CD4-positive, alpha-beta memory T cell (primary cell): Measurements from ENCODE around the gene ATP5MC2. TPM values are rescaled to one million over a fixed set of nuclear protein-coding genes. Genes with fewer than 3 reads are reported as not detected.

Experiments
- CTCF ChIA-PET: fragments of 350-600 bp; sonication (Branson Sonifier 250); formaldehyde crosslinking; loops from one replicate; lab custom pipeline; 2021; ENCODE audit warnings: inconsistent platforms; ENCODE audit not compliant: partially characterized antibody; lab: Charles Lee
- POLR2A ChIA-PET: fragments of 350-600 bp; sonication (Branson Sonifier 250); formaldehyde crosslinking; loops from one replicate; lab custom pipeline; 2021; ENCODE audit not compliant: partially characterized antibody; lab: Charles Lee
- DNase-seq, 5 donors: peaks; one replicate each; pipeline versions ENCODE4 v3.0.0 to v3.0.0-alpha.2; 2020 to 2022; ENCODE audit warnings: mixed read lengths in 1 of 5
- H3K27ac ChIP-seq: one replicate; pipeline ENCODE4 v1.7.0; 2013; ENCODE audit warnings: low read depth, low read length
- H3K27me3 ChIP-seq: 2 replicates; pipeline ENCODE4 v1.7.0; 2013; ENCODE audit warnings: mild to moderate bottlenecking, low read length, moderate library complexity; ENCODE audit not compliant: insufficient read depth
- H3K36me3 ChIP-seq: 2 replicates; pipeline ENCODE4 v1.7.0; 2013; ENCODE audit warnings: mild to moderate bottlenecking, low read length, moderate library complexity; ENCODE audit not compliant: insufficient read depth
- H3K4me1 ChIP-seq: 2 replicates; pipeline ENCODE4 v1.7.0; 2013; ENCODE audit warnings: mild to moderate bottlenecking, low read length, moderate library complexity; ENCODE audit not compliant: insufficient read depth
- H3K4me3 ChIP-seq, 2 donors: one replicate each; pipeline ENCODE4 v1.7.0; 2013; ENCODE audit warnings: low read length in 2 of 2, mild to moderate bottlenecking in 1 of 2
- H3K9me3 ChIP-seq, 2 donors: one replicate each; pipeline ENCODE4 v1.7.0; 2013; ENCODE audit warnings: low read length in 2 of 2, control low read depth in 1 of 2; ENCODE audit not compliant: control insufficient read depth in 1 of 2
- H3K27ac Mint-ChIP-seq, 7 donors: one replicate each; pipeline ENCODE4 v1.8.0; 2020 to 2021; ENCODE audit warnings: mixed read lengths in 7 of 7, mild to moderate bottlenecking in 6 of 7, inconsistent platforms in 3 of 7, moderate library complexity in 3 of 7
- H3K27me3 Mint-ChIP-seq, 2 donors: one replicate each; pipeline ENCODE4 v1.8.0; 2020 to 2021; ENCODE audit warnings: mixed read lengths in 2 of 2
- H3K36me3 Mint-ChIP-seq, 2 donors: one replicate each; pipeline ENCODE4 v1.8.0; 2020 to 2021; ENCODE audit warnings: mixed read lengths in 2 of 2, inconsistent platforms in 1 of 2, mild to moderate bottlenecking in 1 of 2
- H3K4me1 Mint-ChIP-seq, 4 donors: one replicate each; pipeline ENCODE4 v1.8.0; 2020 to 2021; ENCODE audit warnings: mixed read lengths in 4 of 4, mild to moderate bottlenecking in 1 of 4
- H3K4me3 Mint-ChIP-seq, 8 donors: one replicate each; pipeline ENCODE4 v1.8.0; 2020 to 2021; ENCODE audit warnings: mixed read lengths in 8 of 8, mild to moderate bottlenecking in 7 of 8, moderate library complexity in 6 of 8, inconsistent platforms in 3 of 8
- H3K9me3 Mint-ChIP-seq, 8 donors: one replicate each; pipeline ENCODE4 v1.8.0; 2020 to 2021; ENCODE audit warnings: mixed read lengths in 8 of 8, mild to moderate bottlenecking in 5 of 8, inconsistent platforms in 3 of 8, moderate library complexity in 1 of 8
- intact Hi-C: fragments of 100-400 bp; cut with micrococcal nuclease; formaldehyde crosslinking; loops from one replicate; pipeline ENCODE4 v1.15.1; 2023
- polyA plus RNA-seq, 2 donors: library from polyadenylated mRNA; unstranded; fragments of 300-500 nt; fragmentation: Illumina TruSeq; gene quantifications; one replicate each; pipeline ENCODE4 v1.2.3, GENCODE V29; 2021
- total RNA-seq, 2 experiments: library from RNA; stranded (reverse); gene quantifications; one replicate each; pipeline ENCODE4 v1.2.3, GENCODE V29; 2021

ATP5MC2 gene
- total and polyA plus RNA-seq, 4 experiments from 2014 or later = 238 to 581 (median 382) TPM

DNA sequence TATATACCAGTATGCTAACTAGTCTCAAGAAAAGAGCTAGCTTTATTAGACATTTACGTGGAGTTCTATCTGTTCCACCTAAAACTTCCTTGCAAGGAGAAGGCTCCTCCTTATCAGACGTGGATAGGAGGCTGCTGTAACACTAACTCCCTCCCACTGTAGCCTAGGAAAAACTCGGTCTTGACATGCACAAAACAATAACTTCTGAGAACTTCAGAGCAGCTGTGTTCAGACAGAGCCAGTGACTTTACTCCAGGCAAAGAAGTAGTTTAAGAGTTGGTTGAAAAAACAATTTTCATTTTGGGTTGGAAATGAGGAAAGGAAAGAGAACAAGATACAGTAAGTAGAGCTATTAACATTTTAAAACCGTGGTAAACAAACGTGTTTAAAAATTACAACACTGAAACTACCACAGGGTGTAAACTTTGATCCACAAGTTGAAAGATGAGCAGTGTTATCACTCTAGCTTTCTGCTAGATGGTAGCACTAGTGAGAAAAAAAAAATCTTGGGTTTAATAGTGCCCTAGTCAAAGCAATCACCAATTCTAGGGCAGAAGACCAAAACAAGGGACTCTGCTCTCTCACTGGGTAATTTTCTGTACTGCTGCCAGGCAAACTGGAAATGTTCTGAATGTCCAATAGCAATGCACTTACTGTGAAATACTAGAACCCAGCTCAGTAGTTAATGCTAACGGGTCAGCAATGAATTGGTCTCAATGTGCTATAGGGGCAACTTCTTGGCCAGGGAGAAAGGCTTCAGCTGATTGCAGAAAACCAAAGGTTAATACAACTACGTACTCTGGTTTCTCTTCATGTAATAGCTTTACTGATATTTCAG is 52.1 kb downstream of the ATP5MC2 start:
- Mint-ChIP-seq H3K36me3 (peaks cover 0 to 17% of the 10 kb centered on the region in 2 donors), H3K4me3 (peak overlapping the region; percentile 98 to 99 (median 98)), H3K27me3 (no peaks in the 10 kb centered on the region), H3K9me3 (peaks cover 0 to 2% (median 0%) of the 10 kb centered on the region in 8 donors), H3K4me1 (peaks cover 38 to 62% (median 48%) of the 10 kb centered on the region in 4 donors), H3K27ac (peak overlapping the region; percentile 53 to 99 (median 89))
- Histone ChIP-seq H3K4me1 (peaks cover 42% of the 10 kb centered on the region), H3K4me3 (no peak overlapping the region), H3K27me3 (no peaks in the 10 kb centered on the region), H3K36me3 (no peaks in the 10 kb centered on the region), H3K27ac (no peak overlapping the region), H3K9me3 (no peaks in the 10 kb centered on the region)
- intact Hi-C loops = no loop called here
- ChIA-PET CTCF (interaction anchor here (0.9 to 1.8 kb wide), 5 partner anchors 9 to 54 kb away, joined by 3 to 6 read pairs (median 5); partner anchors contain the start of gene ATP5MC2), POLR2A (interaction anchor here (0.6 to 5.9 kb wide), 5 partner anchors 10 to 656 kb away, joined by 3 to 38 read pairs (median 4); partner anchors contain the start of genes ATP5MC2, CBX5, HNRNPA1 and TARBP2)
- no peak for DNase-seq

DNA sequence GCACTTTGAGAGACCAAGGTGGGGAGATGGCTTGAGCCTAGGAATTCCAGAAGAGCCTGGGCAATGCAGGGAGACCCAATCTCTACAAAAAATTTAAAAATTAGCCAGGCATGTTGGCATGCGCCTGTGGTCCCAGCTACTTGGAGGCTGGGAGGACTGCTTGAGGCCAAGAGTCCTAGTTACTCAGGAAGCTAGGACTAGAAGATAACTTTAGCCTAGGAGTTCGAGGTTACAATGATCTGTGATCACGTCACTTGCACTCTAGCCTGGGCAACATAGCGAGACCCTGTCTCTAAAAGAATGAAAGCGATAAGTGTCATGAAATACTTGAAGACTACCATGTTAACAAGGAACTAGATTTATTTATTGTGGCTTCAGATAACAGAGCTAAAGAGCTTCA is 53.2 kb downstream of the ATP5MC2 start:
- Mint-ChIP-seq H3K27ac (peak overlapping the region in 1 of 7 donors; percentile 89), H3K4me1 (peaks cover 44 to 73% (median 58%) of the 10 kb centered on the region in 4 donors), H3K4me3 (peak overlapping the region in 3 of 8 donors; percentile 34 to 99 (median 98)), H3K36me3 (peaks cover 0 to 24% of the 10 kb centered on the region in 2 donors), H3K9me3 (peaks cover 0 to 2% (median 0%) of the 10 kb centered on the region in 8 donors), H3K27me3 (no peaks in the 10 kb centered on the region)
- no peak for DNase-seq
- H3K9me3 ChIP-seq = no peaks in the 10 kb centered on the region
- H3K27me3 ChIP-seq = no peaks in the 10 kb centered on the region
- intact Hi-C loops = no loop called here
- H3K4me1 ChIP-seq = peaks cover 53% of the 10 kb centered on the region
- H3K4me3 ChIP-seq = no peak overlapping the region
- no peak overlapping the region for H3K27ac ChIP-seq
- POLR2A ChIA-PET = interaction anchor here (0.6 to 5.9 kb wide), 3 partner anchors 11 to 53 kb away, joined by 3 to 38 read pairs (median 4); partner anchors contain the start of gene ATP5MC2
- CTCF ChIA-PET = interaction anchor here (0.9 to 1.8 kb wide), 4 partner anchors 10 to 55 kb away, joined by 3 to 6 read pairs (median 4); partner anchors contain the start of gene ATP5MC2
- no peaks in the 10 kb centered on the region for H3K36me3 ChIP-seq

DNA sequence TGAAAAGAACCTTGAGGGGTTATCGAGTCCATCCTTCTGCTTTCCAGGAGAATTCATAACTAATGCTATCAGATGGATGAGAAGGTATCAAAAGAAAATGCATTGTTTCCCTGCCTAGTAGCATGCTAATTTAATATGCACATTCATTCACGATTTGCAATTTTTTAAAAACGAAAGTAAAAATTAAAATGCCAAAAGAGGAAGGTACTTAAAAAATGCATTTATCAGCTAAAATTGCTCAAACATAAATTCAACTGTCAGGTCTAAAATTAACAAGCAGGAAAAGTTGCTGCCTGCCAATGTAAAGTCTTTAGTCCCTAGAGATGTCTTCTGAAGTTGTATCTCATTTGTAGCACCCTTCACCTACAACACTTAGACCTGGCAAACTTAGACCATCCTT is 57.6 kb downstream of the ATP5MC2 start:
- no peak for DNase-seq
- Histone ChIP-seq H3K4me3 (peak overlapping the region in 1 of 2 donors; percentile 22), H3K27ac (peak overlapping the region; percentile 15), H3K9me3 (no peaks in the 10 kb centered on the region), H3K4me1 (peaks cover 24% of the 10 kb centered on the region), H3K27me3 (no peaks in the 10 kb centered on the region), H3K36me3 (no peaks in the 10 kb centered on the region)
- H3K9me3 Mint-ChIP-seq = no peaks in the 10 kb centered on the region
- H3K4me3 Mint-ChIP-seq = peak overlapping the region; percentile 57 to 91 (median 79)
- ChIA-PET POLR2A (interaction anchor here (0.6 kb wide), 1 partner anchor 176 kb away, joined by 3 read pairs; no protein-coding TSS in a partner anchor), CTCF (interaction anchor here (0.7 kb wide), 1 partner anchor 761 kb away, joined by 3 read pairs; no protein-coding TSS in a partner anchor)
- no peaks in the 10 kb centered on the region for H3K27me3 Mint-ChIP-seq
- intact Hi-C loops = no loop called here
- peak overlapping the region; percentile 43 to 87 (median 73) for H3K27ac Mint-ChIP-seq
- peaks cover 3 to 23% of the 10 kb centered on the region in 2 donors for H3K36me3 Mint-ChIP-seq
- peaks cover 16 to 44% (median 31%) of the 10 kb centered on the region in 4 donors for H3K4me1 Mint-ChIP-seq

DNA sequence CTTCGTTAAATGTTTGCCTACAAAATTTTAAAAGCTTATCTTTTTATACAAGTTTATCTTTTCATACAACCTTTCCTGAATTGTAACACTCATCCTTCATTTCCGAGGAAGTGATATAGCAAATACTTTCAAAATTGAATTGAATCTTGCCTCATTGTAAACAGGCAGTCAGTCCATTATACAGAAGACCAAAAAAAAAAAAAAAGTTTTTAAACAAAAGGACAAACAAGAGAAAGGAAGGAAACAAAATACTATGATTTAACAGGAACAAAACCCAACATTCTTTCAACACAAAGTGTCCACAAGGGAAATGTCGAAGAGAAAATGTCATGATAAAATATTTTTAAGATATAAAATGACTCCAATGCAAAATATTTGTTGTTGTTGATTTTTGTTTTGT is 58.2 kb downstream of the ATP5MC2 start:
- Histone ChIP-seq H3K27me3 (no peaks in the 10 kb centered on the region), H3K4me1 (peaks cover 19% of the 10 kb centered on the region), H3K36me3 (no peaks in the 10 kb centered on the region), H3K27ac (peak overlapping the region; percentile 15), H3K4me3 (no peak overlapping the region), H3K9me3 (no peaks in the 10 kb centered on the region)
- Mint-ChIP-seq H3K4me3 (peak overlapping the region; percentile 57 to 91 (median 79)), H3K27ac (peak overlapping the region; percentile 43 to 87 (median 73)), H3K27me3 (no peaks in the 10 kb centered on the region), H3K36me3 (peaks cover 3 to 23% of the 10 kb centered on the region in 2 donors), H3K4me1 (peaks cover 14 to 38% (median 27%) of the 10 kb centered on the region in 4 donors), H3K9me3 (no peaks in the 10 kb centered on the region)
- no peak for DNase-seq
- CTCF ChIA-PET = interaction anchor here (0.7 to 0.9 kb wide), 2 partner anchors 15 to 762 kb away, joined by 3 read pairs; no protein-coding TSS in a partner anchor
- intact Hi-C loops = no loop called here
- POLR2A ChIA-PET = interaction anchor here (0.6 kb wide), 1 partner anchor 176 kb away, joined by 3 read pairs; no protein-coding TSS in a partner anchor

DNA sequence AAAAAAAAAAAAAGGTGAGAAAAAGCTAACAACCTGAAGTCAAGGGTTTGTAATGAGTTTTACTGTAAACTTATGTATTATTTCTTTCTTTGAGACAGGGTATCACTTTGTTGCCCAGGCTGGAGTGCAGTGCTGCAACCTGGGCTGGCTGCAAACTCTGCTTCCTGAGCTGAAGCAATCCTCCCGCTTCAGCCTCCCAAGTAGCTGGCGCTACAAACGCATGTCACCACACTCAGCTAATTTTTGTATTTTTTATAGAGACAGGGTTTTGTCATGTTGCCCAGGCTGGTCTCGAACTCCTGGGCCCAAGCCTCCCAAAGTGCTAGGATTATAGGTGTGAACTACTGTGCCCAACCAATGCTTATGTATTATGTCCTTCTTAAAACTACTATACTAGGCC is 58.9 kb downstream of the ATP5MC2 start:
- Mint-ChIP-seq H3K27ac (no peak overlapping the region), H3K36me3 (peaks cover 3 to 23% of the 10 kb centered on the region in 2 donors), H3K4me1 (peaks cover 14 to 37% (median 24%) of the 10 kb centered on the region in 4 donors), H3K4me3 (peak overlapping the region in 1 of 8 donors; percentile 35), H3K27me3 (no peaks in the 10 kb centered on the region), H3K9me3 (no peaks in the 10 kb centered on the region)
- H3K4me3 ChIP-seq = no peak overlapping the region
- H3K9me3 ChIP-seq = no peaks in the 10 kb centered on the region
- no peak for DNase-seq
- H3K27me3 ChIP-seq = no peaks in the 10 kb centered on the region
- intact Hi-C loops = no loop called here
- H3K36me3 ChIP-seq = no peaks in the 10 kb centered on the region
- POLR2A ChIA-PET = no interaction called here
- H3K4me1 ChIP-seq = peaks cover 18% of the 10 kb centered on the region
- no peak overlapping the region for H3K27ac ChIP-seq
- CTCF ChIA-PET = interaction anchor here (0.9 to 1.6 kb wide), 3 partner anchors 15 to 129 kb away, joined by 3 to 5 read pairs (median 3); partner anchors contain the start of gene ATP5MC2

Other genes with a start within 250 kb of the ATP5MC2 start
- 100 to 1,000 TPM; 242 to 247 TPM for gene PRR13, start 234.3 kb downstream of the ATP5MC2 start, total RNA-seq
- 100 to 1,000 TPM; 545 to 843 TPM for gene PRR13, start 234.3 kb downstream of the ATP5MC2 start, polyA plus RNA-seq
- 100 to 1,000 TPM; 848 to 858 TPM for gene PCBP2, start 224.0 kb downstream of the ATP5MC2 start, total RNA-seq
- gene PCBP2, start 224.0 kb downstream of the ATP5MC2 start, polyA plus RNA-seq = 100 to 1,000 TPM in 1 of 2 donors, 10 to 100 TPM in 1; 88.0 to 118 TPM
- 10 to 100 TPM; 25.0 to 28.2 TPM for gene MAP3K12, start 176.6 kb downstream of the ATP5MC2 start, total RNA-seq
- gene MAP3K12, start 176.6 kb downstream of the ATP5MC2 start, polyA plus RNA-seq = 1 to 10 TPM; 3.1 to 8.5 TPM
- 10 to 100 TPM; 26.9 to 37.0 TPM for gene TARBP2, start 174.8 kb downstream of the ATP5MC2 start, total RNA-seq
- gene TARBP2, start 174.8 kb downstream of the ATP5MC2 start, polyA plus RNA-seq = 10 to 100 TPM; 24.5 to 33.1 TPM
- not detected for gene NPFF, start 168.6 kb downstream of the ATP5MC2 start, total RNA-seq
- not detected for gene NPFF, start 168.6 kb downstream of the ATP5MC2 start, polyA plus RNA-seq
- gene ATF7, start 49.7 kb downstream of the ATP5MC2 start, total RNA-seq = 10 to 100 TPM; 26.8 to 35.8 TPM
- gene ATF7, start 49.7 kb downstream of the ATP5MC2 start, polyA plus RNA-seq = 10 to 100 TPM; 16.3 to 16.4 TPM
- gene CALCOCO1, start 51.4 kb upstream of the ATP5MC2 start, total RNA-seq = 100 to 1,000 TPM; 177 to 178 TPM
- 10 to 100 TPM; 77.3 to 88.3 TPM for gene CALCOCO1, start 51.4 kb upstream of the ATP5MC2 start, polyA plus RNA-seq
- gene CISTR, start 75.9 kb upstream of the ATP5MC2 start, total RNA-seq = not detected
- gene CISTR, start 75.9 kb upstream of the ATP5MC2 start, polyA plus RNA-seq = not detected